GM21619 (cell line): ENCODE data around the gene BLOC1S1.
"Not testable (repeated sequence)": the region's sequence is repeated elsewhere in the genome, so short reads cannot be mapped to it uniquely, and the experiment has no call there.

Experiments
- ATAC-seq: cut with Tn5 transposase; IDR thresholded peaks from one replicate; pipeline ENCODE4 v1.9.1; 2021; ENCODE audit not compliant: unreplicated experiment

The BLOC1S1 gene

GRCh38 chr12:55743406-55744339 is 27.8 kb downstream of the BLOC1S1 start:
- peak; percentile 42 for ATAC-seq

GRCh38 chr12:55744340-55745030 is 28.6 kb downstream of the BLOC1S1 start:
- no peak for ATAC-seq

- ATAC-seq, result no peak
Observed at GRCh38 chr12:55745361-55746173, 29.7 kb downstream of the BLOC1S1 start.

- ATAC-seq, result no peak
Observed at GRCh38 chr12:55746174-55746912, 30.5 kb downstream of the BLOC1S1 start.

- no peak for ATAC-seq
Observed at GRCh38 chr12:55746913-55747231, 31.0 kb downstream of the BLOC1S1 start.

- ATAC-seq, result no peak
Observed at GRCh38 chr12:55748230-55748993, 32.6 kb downstream of the BLOC1S1 start.

- ATAC-seq, result no peak
Observed at GRCh38 chr12:55755246-55755645, 39.4 kb downstream of the BLOC1S1 start.

- ATAC-seq, result no peak
Observed at GRCh38 chr12:55757701-55758100, 41.9 kb downstream of the BLOC1S1 start.

GRCh38 chr12:55758575-55758974 is 42.7 kb downstream of the BLOC1S1 start:
- not testable (repeated sequence) for ATAC-seq

GRCh38 chr12:55760663-55761062 is 44.8 kb downstream of the BLOC1S1 start:
- ATAC-seq, result no peak

- ATAC-seq, result no peak
Observed at GRCh38 chr12:55762646-55763045, 46.8 kb downstream of the BLOC1S1 start.

GRCh38 chr12:55765736-55766290 is 50.0 kb downstream of the BLOC1S1 start:
- no peak for ATAC-seq

GRCh38 chr12:55767156-55767555 is 51.3 kb downstream of the BLOC1S1 start:
- no peak for ATAC-seq
